Measurements from ENCODE around the gene PRPF39. TPM values are rescaled to one million over a fixed set of nuclear protein-coding genes. Genes with fewer than 3 reads are reported as not detected.

Gene PRPF39
- total and polyA plus RNA-seq, 10 of the 15 experiments (the other 5 are each of a cell fraction or from before 2014, with no cell fraction given) = 22.1 to 91.7 (median 36.9) TPM

- in situ Hi-C loops (cut with MboI) (no loop called here), intact Hi-C loops (cut with micrococcal nuclease; ENCODE audit: unreplicated experiment) (no loop called here)
- BruUV-seq (replicated peaks) = no TSS peak
- no peak overlapping the region for H3K4me2 ChIP-seq (ENCODE audit: control insufficient read depth, insufficient read depth)
- no peak for DNase-seq (ENCODE audit: low read depth, low spot score)
- no peaks in the 10 kb centered on the region for H3K79me2 ChIP-seq (ENCODE audit: control insufficient read depth, insufficient read depth, low read length)
- SMC1A ChIA-PET (ENCODE audit: uncharacterized antibody, unreplicated experiment) = no interaction called here
- TF ChIP-seq SKIL (IDR thresholded peaks at IDR 0.05; ENCODE audit: low read depth, poor library complexity, severe bottlenecking) (no peak), MLLT1 (IDR thresholded peaks at IDR 0.05) (no peak)
- no peaks in the 10 kb centered on the region for H3K9me3 ChIP-seq (replicated peaks; ENCODE audit: control insufficient read depth, insufficient read depth, low read length)
- no peaks in the 10 kb centered on the region for H4K20me1 ChIP-seq (ENCODE audit: control insufficient read depth, insufficient read depth)
- H2AFZ ChIP-seq (ENCODE audit: control insufficient read depth, low read depth, low read length) = no peak overlapping the region
- FAIRE-seq = no peak
- H3K36me3 ChIP-seq (ENCODE audit: control insufficient read depth in 2 of 2, insufficient read depth in 2 of 2, low read length in 1 of 2) = no peaks in the 10 kb centered on the region; a peak in 2 of 4 replicates
- ATAC-seq = no peak
- H3K9ac ChIP-seq (ENCODE audit: control insufficient read depth, insufficient read depth, low read length) = no peak overlapping the region
- RAD21 ChIA-PET (ENCODE audit: unreplicated experiment) = no interaction called here
- 98% methylated on average over 3 of the region's 3 CpGs for WGBS (ENCODE audit: insufficient coverage, insufficient replicate concordance, low lambda C conversion rate, missing lambda C conversion rate)
- no peaks in the 10 kb centered on the region for H3K27me3 ChIP-seq (replicated peaks in 1 of 2; ENCODE audit: control insufficient read depth in 2 of 2, insufficient read depth in 2 of 2, low read length in 1 of 2)
- no peaks in the 10 kb centered on the region for H3K4me1 ChIP-seq (ENCODE audit: control insufficient read depth, insufficient read depth, low read length)
- H3K4me3 ChIP-seq = no peak overlapping the region
- POLR2A ChIA-PET = no interaction called here
- CTCF ChIA-PET = interaction anchor here (0.7 to 1.1 kb wide), 2 partner anchors 9 to 92 kb away, joined by 3 to 4 read pairs; no protein-coding TSS in a partner anchor
- no peak overlapping the region for H3K27ac ChIP-seq (ENCODE audit: control insufficient read depth, insufficient read depth)
Measured at GRCh38 chr14:45068396-45068795, 15.5 kb upstream of the PRPF39 start.

GRCh38 chr14:45070215-45070614 is 13.7 kb upstream of the PRPF39 start:
- 100% methylated on average over 1 of the region's 1 CpG for WGBS (ENCODE audit: insufficient coverage, insufficient replicate concordance, low lambda C conversion rate, missing lambda C conversion rate)

More at GRCh38 chr14:45070215-45070614, 13.7 kb upstream of the PRPF39 start:
- BruUV-seq (replicated peaks) = no TSS peak
- Histone ChIP-seq H3K79me2 (ENCODE audit: control insufficient read depth, insufficient read depth, low read length) (no peaks in the 10 kb centered on the region), H3K9ac (ENCODE audit: control insufficient read depth, insufficient read depth, low read length) (no peak overlapping the region), H4K20me1 (ENCODE audit: control insufficient read depth, insufficient read depth) (no peaks in the 10 kb centered on the region), H3K27ac (ENCODE audit: control insufficient read depth, insufficient read depth) (no peak overlapping the region), H3K27me3 (replicated peaks in 1 of 2; ENCODE audit: control insufficient read depth in 2 of 2, insufficient read depth in 2 of 2, low read length in 1 of 2) (no peaks in the 10 kb centered on the region), H3K4me2 (ENCODE audit: control insufficient read depth, insufficient read depth) (no peak overlapping the region), H3K36me3 (ENCODE audit: control insufficient read depth in 2 of 2, insufficient read depth in 2 of 2, low read length in 1 of 2) (no peaks in the 10 kb centered on the region; a peak in 2 of 4 replicates), H3K4me3 (no peak overlapping the region), H2AFZ (ENCODE audit: control insufficient read depth, low read depth, low read length) (no peak overlapping the region), H3K4me1 (ENCODE audit: control insufficient read depth, insufficient read depth, low read length) (no peaks in the 10 kb centered on the region), H3K9me3 (replicated peaks; ENCODE audit: control insufficient read depth, insufficient read depth, low read length) (no peaks in the 10 kb centered on the region)
- DNase-seq (ENCODE audit: low read depth, low spot score) (no peak), ATAC-seq (no peak), FAIRE-seq (no peak)
- CTCF ChIA-PET = no interaction called here
- TF ChIP-seq EP300 (IDR thresholded peaks at IDR 0.05; ENCODE audit: borderline replicate concordance in 1 of 2, control insufficient read depth in 1 of 2, low read depth in 2 of 2, low read length in 2 of 2) (no peak), CUX1 (IDR thresholded peaks at IDR 0.05; ENCODE audit: insufficient replicate concordance, low read depth, low read length) (no peak), NR2C1 (IDR thresholded peaks at IDR 0.05) (no peak), SUPT20H (IDR thresholded peaks at IDR 0.05; ENCODE audit: borderline replicate concordance, control insufficient read depth, low read depth, low read length) (no peak), PAX5 (IDR thresholded peaks at IDR 0.05; ENCODE audit: borderline replicate concordance, low read depth, low read length) (no peak)
- POLR2A ChIA-PET = no interaction called here
- RAD21 ChIA-PET (ENCODE audit: unreplicated experiment) = no interaction called here
- intact Hi-C loops (cut with micrococcal nuclease; ENCODE audit: unreplicated experiment) (no loop called here), in situ Hi-C loops (cut with MboI) (no loop called here)
- SMC1A ChIA-PET (ENCODE audit: uncharacterized antibody, unreplicated experiment) = interaction anchor here (1.2 to 1.6 kb wide), 2 partner anchors 9 to 86 kb away, joined by 3 to 4 read pairs; no protein-coding TSS in a partner anchor
